Heart right ventricle (tissue), 16 donors: ENCODE results near the gene PRKAR1B. TPM values are rescaled to one million over a fixed set of nuclear protein-coding genes. Genes with fewer than 3 reads are reported as not detected.

Experiments
- ATAC-seq, 8 donors: fragments of 200-7000 bp; cut with Tn5 transposase; one replicate each; pipeline ENCODE4 v1.9.1; 2020; ENCODE audit warnings: mild to moderate bottlenecking in 8 of 8, moderate library complexity in 8 of 8, moderate number of reproducible peaks in 1 of 8
- DNase-seq, 2 donors: peaks; one replicate each; pipeline ENCODE4 v3.0.0-alpha.2; 2020
- H3K27ac ChIP-seq, 10 donors: fragments of 200-600 bp; sonication (generic) in 2 of 10; one replicate each; pipeline versions ENCODE4 v1.5.0 to v1.8.0; 2020 to 2022; ENCODE audit warnings: mild to moderate bottlenecking in 3 of 10
- H3K27me3 ChIP-seq, 7 donors: fragments of 200-600 bp; one replicate each; pipeline ENCODE4 v1.8.0; 2021 to 2022; ENCODE audit warnings: mild to moderate bottlenecking in 2 of 7
- H3K36me3 ChIP-seq, 9 donors: fragments of 200-600 bp; sonication (generic) in 1 of 9; one replicate each; pipeline versions ENCODE4 v1.5.0 to v1.8.0; 2020 to 2022; ENCODE audit warnings: mild to moderate bottlenecking in 2 of 9
- H3K4me1 ChIP-seq, 9 donors: fragments of 200-600 bp; sonication (generic) in 1 of 9; one replicate each; pipeline versions ENCODE4 v1.5.0 to v1.8.0; 2020 to 2022; ENCODE audit warnings: mild to moderate bottlenecking in 4 of 9
- H3K4me3 ChIP-seq, 10 donors: fragments of 200-600 bp; sonication (generic) in 2 of 10; one replicate each; pipeline versions ENCODE4 v1.5.0 to v1.8.0; 2020 to 2022; ENCODE audit warnings: mild to moderate bottlenecking in 7 of 10, moderate library complexity in 2 of 10
- H3K9me3 ChIP-seq, 11 donors: fragments of 200-600 bp in 10 of 11; sonication (generic) in 2 of 11; one replicate each; pipeline versions ENCODE4 v1.5.0 to v1.8.0; 2013 to 2022; ENCODE audit warnings: mild to moderate bottlenecking in 2 of 11, control low read depth in 1 of 11, moderate library complexity in 1 of 11
- CTCF ChIP-seq, 9 donors: fragments of 200-600 bp; sonication (generic) in 2 of 9; IDR thresholded peaks; one replicate each; pipeline versions ENCODE4 v1.5.0 to v1.8.0; 2021 to 2022; ENCODE audit warnings: antibody characterized with exemption in 9 of 9, mild to moderate bottlenecking in 5 of 9, moderate library complexity in 1 of 9
- WGBS, 2 donors: extraction: QIAGEN DNeasy Blood & Tissue Kit; methylation state at CpG; one replicate each; pipeline ENCODE4 v1.1.7; 2013; ENCODE audit warnings: inconsistent platforms in 1 of 2; 5-methylcytosine and 5-hydroxymethylcytosine counted together
- intact Hi-C, 10 donors: fragments of 100-400 bp; cut with DNase I; formaldehyde crosslinking; loops; one replicate each; pipeline versions ENCODE4 v1.11.1 to v1.14.2; 2022
- polyA plus RNA-seq, 2 donors: library from polyadenylated mRNA; stranded (reverse); fragments of 200-250 nt; gene quantifications; one replicate each; pipeline ENCODE4 v1.2.3, GENCODE V29; 2013
- total RNA-seq, 10 donors: library from RNA; stranded (reverse); fragmentation: NEBNext Ultra II Directional in 3 of 10; extraction: Animal tissue kit (Norgen Biotek cat#: 25700) in 3 of 10; gene quantifications; one replicate each; pipeline versions ENCODE4 v1.2.1 to v1.2.4, GENCODE V29; 2021 to 2023
- donor health status: Arrhythmogenic right ventricular cardiomyopathy.
- donor health status: ischemic (EF 13 %, LVEDD 7.1; RV severe dilation, severe dysfunction).
- donor health status: healthy with polysubstance abuse.
- donor health status: DM: no; HTN: yes; CAD: no.
- donor health status: DM: no; HTN: no; CAD: no.
- donor health status: ischemic (EF 25% LVEDD 6.9; RV normal size, moderate dysfunction).
- donor health status: ischemic (EF 25% LVEDD 5.7; RV mildly dilated, moderate dysfunction).
- donor health status: healthy.
- donor health status: DM: yes; HTN: yes; CAD: no.
- donor health status: Ischemic cardiomyopathy.
- donor health status: ischemic (EF 35%, LVEDD 5.7; RV mildly dilated, moderate dysfunction).
- donor health status: nonischemic (EF 11% LVEDD 7.7; RV severe dilation, severe dysfunction).
- donor health status: DM: yes; HTN: yes; CAD: no.
- donor health status: PGD.
- donor health status: ischemic (EF 29% LVEDD 5.4; RV normal size, mild dysfunction).
- donor health status: nonischemic (EF 23%, LVEDD 6.1; RV moderate dilation, normal function).

The PRKAR1B gene
- total and polyA plus RNA-seq, 12 donors: 5.0 to 24.5 (median 20.6) TPM

- Histone ChIP-seq H3K27ac (peak overlapping the region in 2 of 10 donors; percentile 32 to 59), H3K36me3 (peaks cover 0 to 6% (median 0%) of the 10 kb centered on the region in 9 donors), H3K4me1 (peaks cover 1 to 12% (median 6%) of the 10 kb centered on the region in 9 donors), H3K4me3 (no peak overlapping the region), H3K27me3 (no peaks in the 10 kb centered on the region), H3K9me3 (no peaks in the 10 kb centered on the region)
- DNase-seq: no peak
- no peak for ATAC-seq
- 87 to 90% methylated on average over 23 of the region's 23 CpGs for WGBS, 2 donors
- intact Hi-C loops: no loop called here
- TF ChIP-seq CTCF (IDR thresholded peaks at IDR 0.05): no peak
These were observed 153.1 kb downstream of the PRKAR1B start for GRCh38 chr7:573933-574381.

- 95 to 97% methylated on average over 36 of the region's 36 CpGs for WGBS, 2 donors
- peaks cover 0 to 6% (median 0%) of the 10 kb centered on the region in 9 donors for H3K36me3 ChIP-seq
- no peak for DNase-seq
- H3K4me3 ChIP-seq: no peak overlapping the region
- ATAC-seq: no peak
- no peaks in the 10 kb centered on the region for H3K9me3 ChIP-seq
- no peak for TF ChIP-seq CTCF (IDR thresholded peaks at IDR 0.05)
- intact Hi-C loops: no loop called here
- no peaks in the 10 kb centered on the region for H3K27me3 ChIP-seq
- H3K4me1 ChIP-seq: peaks cover 5 to 17% (median 10%) of the 10 kb centered on the region in 9 donors
- H3K27ac ChIP-seq: peak overlapping the region in 2 of 10 donors; percentile 32 to 59
These were observed 153.7 kb downstream of the PRKAR1B start for GRCh38 chr7:573269-573932.

- 92% methylated on average over 43 to 45 of the region's 45 CpGs for WGBS, 2 donors
- H3K27me3 ChIP-seq: no peaks in the 10 kb centered on the region
These were observed 154.4 kb downstream of the PRKAR1B start for GRCh38 chr7:572416-573268.

More at GRCh38 chr7:572416-573268, 154.4 kb downstream of the PRKAR1B start:
- Histone ChIP-seq H3K36me3 (peaks cover 0 to 4% (median 0%) of the 10 kb centered on the region in 9 donors), H3K4me1 (peaks cover 9 to 25% (median 17%) of the 10 kb centered on the region in 9 donors), H3K27ac (no peak overlapping the region), H3K4me3 (no peak overlapping the region), H3K9me3 (no peaks in the 10 kb centered on the region)
- no peak for TF ChIP-seq CTCF (IDR thresholded peaks at IDR 0.05)
- intact Hi-C loops: no loop called here
- ATAC-seq: no peak
- DNase-seq: no peak
